ENCODE results near the gene ZFP69.

DNA sequence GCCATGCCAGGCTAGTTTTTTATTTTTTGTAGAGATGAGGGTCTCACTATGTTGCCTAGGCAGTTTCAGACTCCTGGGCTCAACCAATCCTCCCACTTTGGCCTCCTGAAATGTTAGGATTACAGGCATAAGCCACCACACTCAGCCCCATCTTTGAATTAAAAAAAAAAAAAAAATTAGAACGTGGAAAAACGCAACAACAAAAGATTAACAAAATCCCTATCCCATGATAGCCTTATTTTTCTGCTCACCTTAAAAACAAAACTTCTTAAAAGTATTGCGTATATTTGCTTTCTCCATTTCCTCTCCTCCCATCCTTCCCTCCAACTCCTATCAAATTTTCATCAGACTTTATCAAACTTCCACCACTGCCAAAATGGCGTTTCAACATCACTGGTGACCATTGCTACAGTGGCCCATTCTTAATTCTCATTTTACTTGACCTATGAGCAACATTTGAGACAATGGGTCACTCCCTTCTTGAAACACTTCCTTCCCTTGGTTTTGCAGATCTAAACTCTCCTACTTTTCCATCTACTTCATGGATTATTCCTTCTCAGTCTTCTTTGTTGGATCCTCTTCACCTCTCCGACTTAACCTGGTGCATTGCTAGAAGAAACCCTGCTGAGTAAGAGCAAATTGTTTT, 53.8 kb downstream of the ZFP69 start:
- TF ChIP-seq CTCF (IDR thresholded peaks at IDR 0.05; ENCODE audit: low read depth, low read length) (no peak), EZH2phosphoT487 (IDR thresholded peaks at IDR 0.05; ENCODE audit: low read depth) (no peak)
